Measurements from ENCODE around the gene HNMT.
"Not testable (repeated sequence)": the region's sequence is repeated elsewhere in the genome, so short reads cannot be mapped to it uniquely, and the experiment has no call there.

HNMT gene

DNA sequence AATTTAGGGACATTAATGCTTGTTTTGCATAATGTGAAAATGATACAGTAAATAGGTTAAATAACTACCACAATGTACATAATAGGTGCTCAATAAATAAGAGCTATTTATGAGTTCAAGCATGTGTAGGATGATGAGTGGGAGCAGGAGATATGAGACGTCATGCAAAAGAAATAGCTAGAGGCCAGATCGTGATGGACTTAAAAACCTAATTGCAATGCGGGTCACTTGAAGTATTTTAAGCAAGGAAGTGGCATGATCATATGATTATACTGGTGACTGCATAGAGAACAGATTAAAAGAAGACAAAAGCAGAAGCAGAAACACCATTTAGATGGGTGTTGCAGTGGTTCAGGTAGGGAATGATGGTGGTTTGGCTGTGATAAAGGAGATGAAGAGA lies 78.0 kb downstream of the HNMT start:
- Histone ChIP-seq H3K4me2 (no peak overlapping the region), H3K9ac (no peak overlapping the region), H3K27me3 (ENCODE audit: insufficient read depth, low read depth) (no peaks in the 10 kb centered on the region), H3K27ac (no peak overlapping the region), H3K79me2 (ENCODE audit: insufficient read depth, low read depth) (no peaks in the 10 kb centered on the region), H3K4me1 (ENCODE audit: low read depth, poor library complexity, severe bottlenecking) (no peaks in the 10 kb centered on the region), H2AFZ (ENCODE audit: low read depth) (no peak overlapping the region), H3K36me3 (ENCODE audit: insufficient read depth) (no peaks in the 10 kb centered on the region), H3K4me3 (IDR thresholded peaks at IDR 0.05; ENCODE audit: insufficient read depth, low read depth, low read length) (no peak overlapping the region), H4K20me1 (ENCODE audit: insufficient read depth) (no peaks in the 10 kb centered on the region)
- TF ChIP-seq CTCF (conservative IDR thresholded peaks at IDR 0.05; ENCODE audit: low read depth, low read length) = no peak

- H3K27me3 ChIP-seq (ENCODE audit: insufficient read depth, low read depth); H2AFZ ChIP-seq (ENCODE audit: low read depth); H3K36me3 ChIP-seq (ENCODE audit: insufficient read depth); H3K4me3 ChIP-seq (IDR thresholded peaks at IDR 0.05; ENCODE audit: insufficient read depth, low read depth, low read length); H3K4me2 ChIP-seq; H3K79me2 ChIP-seq (ENCODE audit: insufficient read depth, low read depth); H3K27ac ChIP-seq; H4K20me1 ChIP-seq (ENCODE audit: insufficient read depth); H3K9ac ChIP-seq; H3K4me1 ChIP-seq (ENCODE audit: low read depth, poor library complexity, severe bottlenecking): not testable (repeated sequence)
Measured at GRCh38 chr2:138043588-138043987, 79.3 kb downstream of the HNMT start.

GRCh38 chr2:138058427-138058826 lies 94.2 kb downstream of the HNMT start:
- no peak for TF ChIP-seq CTCF (conservative IDR thresholded peaks at IDR 0.05; ENCODE audit: low read depth, low read length)
- H3K9ac ChIP-seq = no peak overlapping the region
- H3K79me2 ChIP-seq (ENCODE audit: insufficient read depth, low read depth) = no peaks in the 10 kb centered on the region
- no peaks in the 10 kb centered on the region for H4K20me1 ChIP-seq (ENCODE audit: insufficient read depth)
- no peak overlapping the region for H3K4me3 ChIP-seq (IDR thresholded peaks at IDR 0.05; ENCODE audit: insufficient read depth, low read depth, low read length)
- no peak overlapping the region for H3K27ac ChIP-seq
- no peaks in the 10 kb centered on the region for H3K36me3 ChIP-seq (ENCODE audit: insufficient read depth)
- H3K27me3 ChIP-seq (ENCODE audit: insufficient read depth, low read depth) = no peaks in the 10 kb centered on the region
- no peak overlapping the region for H2AFZ ChIP-seq (ENCODE audit: low read depth)
- no peak overlapping the region for H3K4me2 ChIP-seq
- H3K4me1 ChIP-seq (ENCODE audit: low read depth, poor library complexity, severe bottlenecking) = no peaks in the 10 kb centered on the region

- Histone ChIP-seq H3K9ac (no peak overlapping the region), H3K79me2 (ENCODE audit: insufficient read depth, low read depth) (no peaks in the 10 kb centered on the region), H3K36me3 (ENCODE audit: insufficient read depth) (no peaks in the 10 kb centered on the region), H3K27ac (no peak overlapping the region), H2AFZ (ENCODE audit: low read depth) (no peak overlapping the region), H3K4me3 (IDR thresholded peaks at IDR 0.05; ENCODE audit: insufficient read depth, low read depth, low read length) (no peak overlapping the region), H3K4me1 (ENCODE audit: low read depth, poor library complexity, severe bottlenecking) (no peaks in the 10 kb centered on the region), H3K4me2 (no peak overlapping the region), H4K20me1 (ENCODE audit: insufficient read depth) (no peaks in the 10 kb centered on the region), H3K27me3 (ENCODE audit: insufficient read depth, low read depth) (no peaks in the 10 kb centered on the region)
- TF ChIP-seq CTCF (conservative IDR thresholded peaks at IDR 0.05; ENCODE audit: low read depth, low read length) = no peak
Measured at GRCh38 chr2:138059487-138060300, 95.4 kb downstream of the HNMT start.

- H3K27ac ChIP-seq = no peak overlapping the region
- no peak overlapping the region for H3K4me2 ChIP-seq
- H2AFZ ChIP-seq (ENCODE audit: low read depth) = no peak overlapping the region
Measured at GRCh38 chr2:138060301-138060635, 96.0 kb downstream of the HNMT start.

More at GRCh38 chr2:138060301-138060635, 96.0 kb downstream of the HNMT start:
- TF ChIP-seq CTCF (conservative IDR thresholded peaks at IDR 0.05; ENCODE audit: low read depth, low read length) = no peak
- no peaks in the 10 kb centered on the region for H3K36me3 ChIP-seq (ENCODE audit: insufficient read depth)
- no peaks in the 10 kb centered on the region for H3K4me1 ChIP-seq (ENCODE audit: low read depth, poor library complexity, severe bottlenecking)
- H3K4me3 ChIP-seq (IDR thresholded peaks at IDR 0.05; ENCODE audit: insufficient read depth, low read depth, low read length) = no peak overlapping the region
- H4K20me1 ChIP-seq (ENCODE audit: insufficient read depth) = no peaks in the 10 kb centered on the region
- H3K27me3 ChIP-seq (ENCODE audit: insufficient read depth, low read depth) = no peaks in the 10 kb centered on the region
- no peak overlapping the region for H3K9ac ChIP-seq
- no peaks in the 10 kb centered on the region for H3K79me2 ChIP-seq (ENCODE audit: insufficient read depth, low read depth)

Data from KMS-11 (cell line).